H1 (cell line): Measurements from ENCODE around the gene CCNB3.

Source experiments
- CTCF ChIP-seq, 3 experiments: IDR thresholded peaks; 1 replicate in 2 of 3; 2 replicates in 1 of 3; pipeline versions ENCODE4 v1.5.1 to v1.6.1; 2011; ENCODE audit warnings: low read length in 3 of 3, mild to moderate bottlenecking in 3 of 3, inconsistent platforms in 2 of 3, low read depth in 1 of 3, moderate library complexity in 1 of 3; ENCODE audit not compliant: insufficient read depth in 1 of 3; ENCODE audit errors: control extremely low read depth in 1 of 3
- EP300 ChIP-seq, 2 experiments: IDR thresholded peaks; 1 replicate in 1 of 2; 2 replicates in 1 of 2; pipeline ENCODE4 v1.6.1; 2011 to 2012; ENCODE audit warnings: low read depth in 2 of 2, low read length in 2 of 2, mild to moderate bottlenecking in 2 of 2, borderline replicate concordance in 1 of 2, inconsistent platforms in 1 of 2, moderate library complexity in 1 of 2
- EZH2 ChIP-seq: fragments of 200-600 bp; sonication (generic); IDR thresholded peaks from 2 replicates; pipeline ENCODE4 v1.7.1; 2012; ENCODE audit warnings: low read depth, mild to moderate bottlenecking, moderate library complexity, low read length, inconsistent platforms; ENCODE audit not compliant: severe bottlenecking
- GABPA ChIP-seq: IDR thresholded peaks from 2 replicates; pipeline ENCODE4 v1.6.1; 2011; ENCODE audit warnings: mild to moderate bottlenecking, low read length, moderate library complexity, borderline replicate concordance; ENCODE audit not compliant: insufficient read depth
- HDAC2 ChIP-seq, 2 experiments: fragments of 300-600 bp in 1 of 2; sonication (generic) in 1 of 2; IDR thresholded peaks; 2 replicates each; pipeline ENCODE4 v1.6.1; 2011 to 2012; ENCODE audit warnings: low read depth in 2 of 2, low read length in 2 of 2, mild to moderate bottlenecking in 2 of 2, moderate library complexity in 2 of 2, borderline replicate concordance in 1 of 2, inconsistent platforms in 1 of 2
- HDAC6 ChIP-seq: IDR thresholded peaks from one replicate; pipeline ENCODE4 v1.7.1; 2012; ENCODE audit warnings: low read depth, mild to moderate bottlenecking, inconsistent platforms, low read length, moderate library complexity
- POLR2A ChIP-seq, 2 experiments: IDR thresholded peaks; 1 replicate in 1 of 2; 2 replicates in 1 of 2; pipeline ENCODE4 v1.6.1; 2011; ENCODE audit warnings: low read depth in 2 of 2, low read length in 2 of 2, mild to moderate bottlenecking in 2 of 2; ENCODE audit errors: control extremely low read depth in 1 of 2
- POLR2AphosphoS5 ChIP-seq: IDR thresholded peaks from 2 replicates; pipeline ENCODE4 v1.6.1; 2011; ENCODE audit warnings: low read depth, low read length
- SP2 ChIP-seq: IDR thresholded peaks from 2 replicates; pipeline ENCODE4 v1.6.1; 2012; ENCODE audit warnings: mild to moderate bottlenecking, low read length, inconsistent platforms
- TCF12 ChIP-seq: IDR thresholded peaks from 2 replicates; pipeline ENCODE4 v1.6.1; 2011; ENCODE audit warnings: low read depth, mild to moderate bottlenecking, low read length
- ZNF274 ChIP-seq: IDR thresholded peaks from 2 replicates; pipeline ENCODE4 v1.7.0; 2012; ENCODE audit warnings: low read length, borderline replicate concordance; ENCODE audit errors: extremely low read depth

GRCh38 chrX:50165727-50166126, 38.8 kb upstream of the CCNB3 start:
- TF ChIP-seq HDAC6: no peak
- no peak for TF ChIP-seq SP2
- no peak for TF ChIP-seq TCF12
- TF ChIP-seq ZNF274: no peak
- no peak for TF ChIP-seq POLR2AphosphoS5
- TF ChIP-seq EZH2: no peak
- no peak for TF ChIP-seq GABPA
- no peak for TF ChIP-seq CTCF (IDR thresholded peaks at IDR 0.05; ENCODE audit: control extremely low read depth in 1 of 3, insufficient read depth in 1 of 3, low read depth in 1 of 3, low read length in 3 of 3)
- TF ChIP-seq POLR2A (IDR thresholded peaks at IDR 0.05; ENCODE audit: control extremely low read depth in 1 of 2, low read depth in 2 of 2, low read length in 2 of 2): no peak
- TF ChIP-seq EP300 (IDR thresholded peaks at IDR 0.05; ENCODE audit: borderline replicate concordance in 1 of 2, low read depth in 2 of 2, low read length in 2 of 2): no peak
- no peak for TF ChIP-seq HDAC2 (IDR thresholded peaks at IDR 0.05; ENCODE audit: borderline replicate concordance in 1 of 2, low read depth in 2 of 2, low read length in 2 of 2)
